ENCODE measurements around the gene RAPSN. TPM values are rescaled to one million over a fixed set of nuclear protein-coding genes. Genes with fewer than 3 reads are reported as not detected.

The RAPSN gene
- total and polyA plus RNA-seq, 2 of the 8 experiments (the other 6 are each of a cell fraction or from before 2014, with no cell fraction given): 0.06 to 0.34 TPM

DNA sequence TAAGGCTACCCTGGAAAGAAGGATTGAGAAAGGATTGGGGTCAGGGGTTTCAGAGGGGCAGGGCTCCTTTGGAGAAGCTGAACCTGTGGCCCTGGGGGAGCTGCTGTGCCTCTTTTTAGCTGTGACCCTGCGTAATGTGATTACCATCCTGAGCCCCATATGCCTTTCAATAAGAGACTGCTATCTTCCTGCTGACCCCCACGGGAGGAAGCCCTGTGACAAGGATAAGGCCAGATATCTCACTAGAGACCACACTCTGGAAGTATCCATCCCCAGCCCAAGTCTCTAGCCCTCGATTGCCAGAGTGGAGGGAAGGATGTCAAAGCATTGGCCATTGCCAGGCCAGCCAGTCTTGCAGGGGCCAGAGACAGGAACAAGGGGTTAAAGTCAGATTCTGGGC, 45.4 kb downstream of the RAPSN start (continued):
- TF ChIP-seq, protein P1, sequence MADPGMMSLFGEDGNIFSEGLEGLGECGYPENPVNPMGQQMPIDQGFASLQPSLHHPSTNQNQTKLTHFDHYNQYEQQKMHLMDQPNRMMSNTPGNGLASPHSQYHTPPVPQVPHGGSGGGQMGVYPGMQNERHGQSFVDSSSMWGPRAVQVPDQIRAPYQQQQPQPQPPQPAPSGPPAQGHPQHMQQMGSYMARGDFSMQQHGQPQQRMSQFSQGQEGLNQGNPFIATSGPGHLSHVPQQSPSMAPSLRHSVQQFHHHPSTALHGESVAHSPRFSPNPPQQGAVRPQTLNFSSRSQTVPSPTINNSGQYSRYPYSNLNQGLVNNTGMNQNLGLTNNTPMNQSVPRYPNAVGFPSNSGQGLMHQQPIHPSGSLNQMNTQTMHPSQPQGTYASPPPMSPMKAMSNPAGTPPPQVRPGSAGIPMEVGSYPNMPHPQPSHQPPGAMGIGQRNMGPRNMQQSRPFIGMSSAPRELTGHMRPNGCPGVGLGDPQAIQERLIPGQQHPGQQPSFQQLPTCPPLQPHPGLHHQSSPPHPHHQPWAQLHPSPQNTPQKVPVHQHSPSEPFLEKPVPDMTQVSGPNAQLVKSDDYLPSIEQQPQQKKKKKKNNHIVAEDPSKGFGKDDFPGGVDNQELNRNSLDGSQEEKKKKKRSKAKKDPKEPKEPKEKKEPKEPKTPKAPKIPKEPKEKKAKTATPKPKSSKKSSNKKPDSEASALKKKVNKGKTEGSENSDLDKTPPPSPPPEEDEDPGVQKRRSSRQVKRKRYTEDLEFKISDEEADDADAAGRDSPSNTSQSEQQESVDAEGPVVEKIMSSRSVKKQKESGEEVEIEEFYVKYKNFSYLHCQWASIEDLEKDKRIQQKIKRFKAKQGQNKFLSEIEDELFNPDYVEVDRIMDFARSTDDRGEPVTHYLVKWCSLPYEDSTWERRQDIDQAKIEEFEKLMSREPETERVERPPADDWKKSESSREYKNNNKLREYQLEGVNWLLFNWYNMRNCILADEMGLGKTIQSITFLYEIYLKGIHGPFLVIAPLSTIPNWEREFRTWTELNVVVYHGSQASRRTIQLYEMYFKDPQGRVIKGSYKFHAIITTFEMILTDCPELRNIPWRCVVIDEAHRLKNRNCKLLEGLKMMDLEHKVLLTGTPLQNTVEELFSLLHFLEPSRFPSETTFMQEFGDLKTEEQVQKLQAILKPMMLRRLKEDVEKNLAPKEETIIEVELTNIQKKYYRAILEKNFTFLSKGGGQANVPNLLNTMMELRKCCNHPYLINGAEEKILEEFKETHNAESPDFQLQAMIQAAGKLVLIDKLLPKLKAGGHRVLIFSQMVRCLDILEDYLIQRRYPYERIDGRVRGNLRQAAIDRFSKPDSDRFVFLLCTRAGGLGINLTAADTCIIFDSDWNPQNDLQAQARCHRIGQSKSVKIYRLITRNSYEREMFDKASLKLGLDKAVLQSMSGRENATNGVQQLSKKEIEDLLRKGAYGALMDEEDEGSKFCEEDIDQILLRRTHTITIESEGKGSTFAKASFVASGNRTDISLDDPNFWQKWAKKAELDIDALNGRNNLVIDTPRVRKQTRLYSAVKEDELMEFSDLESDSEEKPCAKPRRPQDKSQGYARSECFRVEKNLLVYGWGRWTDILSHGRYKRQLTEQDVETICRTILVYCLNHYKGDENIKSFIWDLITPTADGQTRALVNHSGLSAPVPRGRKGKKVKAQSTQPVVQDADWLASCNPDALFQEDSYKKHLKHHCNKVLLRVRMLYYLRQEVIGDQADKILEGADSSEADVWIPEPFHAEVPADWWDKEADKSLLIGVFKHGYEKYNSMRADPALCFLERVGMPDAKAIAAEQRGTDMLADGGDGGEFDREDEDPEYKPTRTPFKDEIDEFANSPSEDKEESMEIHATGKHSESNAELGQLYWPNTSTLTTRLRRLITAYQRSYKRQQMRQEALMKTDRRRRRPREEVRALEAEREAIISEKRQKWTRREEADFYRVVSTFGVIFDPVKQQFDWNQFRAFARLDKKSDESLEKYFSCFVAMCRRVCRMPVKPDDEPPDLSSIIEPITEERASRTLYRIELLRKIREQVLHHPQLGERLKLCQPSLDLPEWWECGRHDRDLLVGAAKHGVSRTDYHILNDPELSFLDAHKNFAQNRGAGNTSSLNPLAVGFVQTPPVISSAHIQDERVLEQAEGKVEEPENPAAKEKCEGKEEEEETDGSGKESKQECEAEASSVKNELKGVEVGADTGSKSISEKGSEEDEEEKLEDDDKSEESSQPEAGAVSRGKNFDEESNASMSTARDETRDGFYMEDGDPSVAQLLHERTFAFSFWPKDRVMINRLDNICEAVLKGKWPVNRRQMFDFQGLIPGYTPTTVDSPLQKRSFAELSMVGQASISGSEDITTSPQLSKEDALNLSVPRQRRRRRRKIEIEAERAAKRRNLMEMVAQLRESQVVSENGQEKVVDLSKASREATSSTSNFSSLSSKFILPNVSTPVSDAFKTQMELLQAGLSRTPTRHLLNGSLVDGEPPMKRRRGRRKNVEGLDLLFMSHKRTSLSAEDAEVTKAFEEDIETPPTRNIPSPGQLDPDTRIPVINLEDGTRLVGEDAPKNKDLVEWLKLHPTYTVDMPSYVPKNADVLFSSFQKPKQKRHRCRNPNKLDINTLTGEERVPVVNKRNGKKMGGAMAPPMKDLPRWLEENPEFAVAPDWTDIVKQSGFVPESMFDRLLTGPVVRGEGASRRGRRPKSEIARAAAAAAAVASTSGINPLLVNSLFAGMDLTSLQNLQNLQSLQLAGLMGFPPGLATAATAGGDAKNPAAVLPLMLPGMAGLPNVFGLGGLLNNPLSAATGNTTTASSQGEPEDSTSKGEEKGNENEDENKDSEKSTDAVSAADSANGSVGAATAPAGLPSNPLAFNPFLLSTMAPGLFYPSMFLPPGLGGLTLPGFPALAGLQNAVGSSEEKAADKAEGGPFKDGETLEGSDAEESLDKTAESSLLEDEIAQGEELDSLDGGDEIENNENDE (IDR thresholded peaks at IDR 0.05; ENCODE audit: insufficient replicate concordance, low read length): no peak
- TF ChIP-seq EGR1 (IDR thresholded peaks at IDR 0.05; ENCODE audit: borderline replicate concordance, low read depth, low read length) (no peak), RBBP5 (IDR thresholded peaks at IDR 0.05; ENCODE audit: borderline replicate concordance, low read depth, low read length) (no peak)
